PC-3 (cell line): Measurements from ENCODE around the gene UBAP2.

Source experiments
- CTCF ChIP-seq: fragments of 300-600 bp; sonication (generic); conservative IDR thresholded peaks from 2 replicates; pipeline ENCODE4 v1.5.1; 2017; ENCODE audit warnings: antibody characterized with exemption, low read depth, mild to moderate bottlenecking, low read length
- EZH2 ChIP-seq: fragments of 300-600 bp; sonication (generic); IDR thresholded peaks from one replicate; pipeline ENCODE4 v1.6.1; 2017; ENCODE audit warnings: antibody characterized with exemption, mild to moderate bottlenecking, low read length; ENCODE audit not compliant: unreplicated experiment
- EZH2phosphoT487 ChIP-seq: fragments of 300-600 bp; sonication (generic); IDR thresholded peaks from 2 replicates; pipeline ENCODE4 v1.6.1; 2018; ENCODE audit warnings: mild to moderate bottlenecking, antibody characterized with exemption, low read length, borderline replicate concordance

- TF ChIP-seq EZH2 (no peak), CTCF (no peak), EZH2phosphoT487 (no peak)
These were observed 135.1 kb downstream of the UBAP2 start for GRCh38 chr9:33913541-33913940.
